ENCODE measurements around the gene SAMD5.

DNA sequence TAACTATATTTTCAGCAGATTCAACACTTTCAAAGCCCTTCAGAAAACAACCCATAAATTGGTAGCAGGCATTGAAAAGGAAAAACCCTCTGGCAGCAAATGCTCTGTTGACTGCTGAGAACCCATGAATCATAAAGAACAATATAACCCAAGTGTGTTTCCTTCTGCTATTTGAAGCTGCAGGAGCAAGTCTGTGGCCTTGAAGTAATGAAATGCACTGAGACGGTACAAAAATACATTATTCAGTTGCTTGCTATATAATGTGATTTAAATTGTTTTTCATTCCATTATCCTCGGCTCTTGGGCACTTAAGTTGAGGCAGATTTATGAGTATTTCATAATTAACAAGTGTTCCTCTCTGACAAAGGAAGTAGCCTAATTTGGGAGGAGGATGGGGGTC, 40.6 kb upstream of the SAMD5 start:
- TF ChIP-seq ZFP30 (CRISPR knock-in tag; IDR thresholded peaks at IDR 0.05) (no peak), CSDC2 (CRISPR knock-in tag; IDR thresholded peaks at IDR 0.05) (no peak), ZFP3 (CRISPR knock-in tag; IDR thresholded peaks at IDR 0.05) (no peak), ARNTL (CRISPR knock-in tag; IDR thresholded peaks at IDR 0.05; ENCODE audit: borderline replicate concordance, low read depth) (no peak), ZNF565 (CRISPR knock-in tag; conservative IDR thresholded peaks at IDR 0.05; ENCODE audit: low read depth) (no peak), ZNF70 (CRISPR knock-in tag; IDR thresholded peaks at IDR 0.05) (no peak)
- TF ChIP-seq, protein P1, sequence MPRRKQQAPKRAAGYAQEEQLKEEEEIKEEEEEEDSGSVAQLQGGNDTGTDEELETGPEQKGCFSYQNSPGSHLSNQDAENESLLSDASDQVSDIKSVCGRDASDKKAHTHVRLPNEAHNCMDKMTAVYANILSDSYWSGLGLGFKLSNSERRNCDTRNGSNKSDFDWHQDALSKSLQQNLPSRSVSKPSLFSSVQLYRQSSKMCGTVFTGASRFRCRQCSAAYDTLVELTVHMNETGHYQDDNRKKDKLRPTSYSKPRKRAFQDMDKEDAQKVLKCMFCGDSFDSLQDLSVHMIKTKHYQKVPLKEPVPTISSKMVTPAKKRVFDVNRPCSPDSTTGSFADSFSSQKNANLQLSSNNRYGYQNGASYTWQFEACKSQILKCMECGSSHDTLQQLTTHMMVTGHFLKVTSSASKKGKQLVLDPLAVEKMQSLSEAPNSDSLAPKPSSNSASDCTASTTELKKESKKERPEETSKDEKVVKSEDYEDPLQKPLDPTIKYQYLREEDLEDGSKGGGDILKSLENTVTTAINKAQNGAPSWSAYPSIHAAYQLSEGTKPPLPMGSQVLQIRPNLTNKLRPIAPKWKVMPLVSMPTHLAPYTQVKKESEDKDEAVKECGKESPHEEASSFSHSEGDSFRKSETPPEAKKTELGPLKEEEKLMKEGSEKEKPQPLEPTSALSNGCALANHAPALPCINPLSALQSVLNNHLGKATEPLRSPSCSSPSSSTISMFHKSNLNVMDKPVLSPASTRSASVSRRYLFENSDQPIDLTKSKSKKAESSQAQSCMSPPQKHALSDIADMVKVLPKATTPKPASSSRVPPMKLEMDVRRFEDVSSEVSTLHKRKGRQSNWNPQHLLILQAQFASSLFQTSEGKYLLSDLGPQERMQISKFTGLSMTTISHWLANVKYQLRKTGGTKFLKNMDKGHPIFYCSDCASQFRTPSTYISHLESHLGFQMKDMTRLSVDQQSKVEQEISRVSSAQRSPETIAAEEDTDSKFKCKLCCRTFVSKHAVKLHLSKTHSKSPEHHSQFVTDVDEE (CRISPR knock-in tag; IDR thresholded peaks at IDR 0.05) = no peak
- TF ChIP-seq, protein P2, sequence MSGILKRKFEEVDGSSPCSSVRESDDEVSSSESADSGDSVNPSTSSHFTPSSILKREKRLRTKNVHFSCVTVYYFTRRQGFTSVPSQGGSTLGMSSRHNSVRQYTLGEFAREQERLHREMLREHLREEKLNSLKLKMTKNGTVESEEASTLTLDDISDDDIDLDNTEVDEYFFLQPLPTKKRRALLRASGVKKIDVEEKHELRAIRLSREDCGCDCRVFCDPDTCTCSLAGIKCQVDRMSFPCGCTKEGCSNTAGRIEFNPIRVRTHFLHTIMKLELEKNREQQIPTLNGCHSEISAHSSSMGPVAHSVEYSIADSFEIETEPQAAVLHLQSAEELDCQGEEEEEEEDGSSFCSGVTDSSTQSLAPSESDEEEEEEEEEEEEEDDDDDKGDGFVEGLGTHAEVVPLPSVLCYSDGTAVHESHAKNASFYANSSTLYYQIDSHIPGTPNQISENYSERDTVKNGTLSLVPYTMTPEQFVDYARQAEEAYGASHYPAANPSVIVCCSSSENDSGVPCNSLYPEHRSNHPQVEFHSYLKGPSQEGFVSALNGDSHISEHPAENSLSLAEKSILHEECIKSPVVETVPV (CRISPR knock-in tag; IDR thresholded peaks at IDR 0.05) = no peak
- TF ChIP-seq, protein P3, sequence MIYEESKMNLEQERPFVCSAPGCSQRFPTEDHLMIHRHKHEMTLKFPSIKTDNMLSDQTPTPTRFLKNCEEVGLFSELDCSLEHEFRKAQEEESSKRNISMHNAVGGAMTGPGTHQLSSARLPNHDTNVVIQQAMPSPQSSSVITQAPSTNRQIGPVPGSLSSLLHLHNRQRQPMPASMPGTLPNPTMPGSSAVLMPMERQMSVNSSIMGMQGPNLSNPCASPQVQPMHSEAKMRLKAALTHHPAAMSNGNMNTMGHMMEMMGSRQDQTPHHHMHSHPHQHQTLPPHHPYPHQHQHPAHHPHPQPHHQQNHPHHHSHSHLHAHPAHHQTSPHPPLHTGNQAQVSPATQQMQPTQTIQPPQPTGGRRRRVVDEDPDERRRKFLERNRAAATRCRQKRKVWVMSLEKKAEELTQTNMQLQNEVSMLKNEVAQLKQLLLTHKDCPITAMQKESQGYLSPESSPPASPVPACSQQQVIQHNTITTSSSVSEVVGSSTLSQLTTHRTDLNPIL (CRISPR knock-in tag; IDR thresholded peaks at IDR 0.05; ENCODE audit: low read depth) = no peak

Measured in SK-N-SH treated with all-trans-retinoic acid at 6 μM for 48 hours (cell line).